SK-N-DZ (cell line): ENCODE measurements around the gene LRCH1.
A peak's percentile ranks its signal among the peaks of the same experiment; 100 is the strongest.

Experiments
- DNase-seq: peaks from one replicate; pipeline ENCODE4 v3.0.0-alpha.2; 2015; ENCODE audit warnings: low spot score

Gene LRCH1

DNA sequence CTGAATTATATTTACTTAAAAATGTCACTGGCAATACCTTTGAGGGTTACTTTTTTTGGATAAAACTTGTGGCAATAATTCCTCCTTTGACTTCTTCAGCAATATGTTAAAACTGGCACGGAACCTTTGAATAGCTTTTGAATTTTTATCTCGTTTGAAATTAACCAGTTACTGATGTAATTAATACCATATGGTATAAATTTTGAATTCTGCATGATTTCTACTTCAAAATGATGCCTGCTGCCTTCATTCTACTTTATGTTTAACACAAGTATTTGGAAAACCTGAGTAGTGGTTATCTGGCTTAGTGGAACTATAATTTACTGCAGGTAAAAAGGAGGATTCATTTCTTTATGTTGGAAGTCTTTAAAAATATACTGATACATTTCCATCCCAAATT, 85.3 kb downstream of the LRCH1 start:
- DNase-seq: no peak

DNA sequence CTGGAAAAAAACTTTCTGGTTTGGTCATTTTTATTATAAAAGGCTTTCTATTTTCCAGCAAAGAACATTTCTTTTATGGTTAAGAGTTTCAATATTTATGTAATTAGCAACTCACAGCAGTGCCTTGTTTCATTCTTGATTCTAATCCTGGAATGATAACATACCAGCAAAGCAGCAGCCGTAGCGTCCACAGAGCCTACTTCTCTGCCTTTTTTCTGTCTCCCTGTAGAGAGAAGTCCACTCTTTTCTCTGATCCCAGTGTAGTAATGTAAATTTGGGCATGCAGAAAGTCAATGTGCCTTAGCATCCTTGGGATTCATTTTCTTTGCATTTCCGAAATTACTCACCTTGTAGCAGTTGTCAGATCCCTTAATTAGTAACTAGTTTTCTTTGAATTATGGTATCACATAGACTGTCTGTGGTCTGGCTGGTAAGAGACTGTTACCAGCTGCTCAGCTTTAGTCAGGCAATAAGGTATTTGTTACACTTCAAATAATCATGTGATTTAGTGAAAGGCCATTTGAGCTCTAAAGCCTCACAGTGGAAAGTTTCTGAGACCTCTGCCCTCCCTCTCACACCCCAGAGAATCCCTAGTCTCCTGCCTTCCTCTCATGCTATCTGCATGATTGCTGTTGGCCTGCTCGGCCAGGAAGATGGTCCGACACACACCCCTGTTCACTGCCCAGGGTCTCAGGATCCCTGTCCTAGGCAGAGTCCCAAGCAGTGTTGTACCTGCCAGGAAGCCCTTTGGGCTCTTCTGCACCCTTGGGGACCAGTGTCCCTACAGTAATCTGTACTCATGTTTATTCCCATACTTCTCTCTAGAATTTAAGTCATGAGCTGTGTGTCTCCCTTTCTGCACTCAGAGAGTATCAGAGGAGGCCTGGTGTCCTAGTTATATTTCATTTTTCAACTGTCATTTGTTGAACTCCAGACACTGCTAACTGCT, 86.3 kb downstream of the LRCH1 start:
- no peak for DNase-seq

DNA sequence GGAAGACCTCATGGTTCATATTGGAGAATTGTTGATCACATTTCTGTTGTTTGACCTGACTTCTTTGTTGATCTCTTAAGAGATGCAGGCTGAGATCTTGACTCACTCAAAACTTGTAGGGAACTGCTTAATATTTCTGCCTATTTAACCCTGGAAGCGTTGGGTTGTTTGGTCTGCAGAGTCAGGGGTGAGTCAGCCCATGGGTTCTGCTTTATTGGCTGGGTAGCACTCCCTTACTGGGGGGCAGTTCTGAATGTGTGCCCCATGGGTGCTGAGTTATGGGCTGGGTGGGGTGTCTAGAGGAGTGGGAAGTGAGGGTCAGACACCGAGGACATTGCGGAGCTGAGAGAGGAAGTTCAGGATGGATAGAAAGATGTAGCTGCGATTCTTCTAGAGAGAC, 87.9 kb downstream of the LRCH1 start:
- no peak for DNase-seq

DNA sequence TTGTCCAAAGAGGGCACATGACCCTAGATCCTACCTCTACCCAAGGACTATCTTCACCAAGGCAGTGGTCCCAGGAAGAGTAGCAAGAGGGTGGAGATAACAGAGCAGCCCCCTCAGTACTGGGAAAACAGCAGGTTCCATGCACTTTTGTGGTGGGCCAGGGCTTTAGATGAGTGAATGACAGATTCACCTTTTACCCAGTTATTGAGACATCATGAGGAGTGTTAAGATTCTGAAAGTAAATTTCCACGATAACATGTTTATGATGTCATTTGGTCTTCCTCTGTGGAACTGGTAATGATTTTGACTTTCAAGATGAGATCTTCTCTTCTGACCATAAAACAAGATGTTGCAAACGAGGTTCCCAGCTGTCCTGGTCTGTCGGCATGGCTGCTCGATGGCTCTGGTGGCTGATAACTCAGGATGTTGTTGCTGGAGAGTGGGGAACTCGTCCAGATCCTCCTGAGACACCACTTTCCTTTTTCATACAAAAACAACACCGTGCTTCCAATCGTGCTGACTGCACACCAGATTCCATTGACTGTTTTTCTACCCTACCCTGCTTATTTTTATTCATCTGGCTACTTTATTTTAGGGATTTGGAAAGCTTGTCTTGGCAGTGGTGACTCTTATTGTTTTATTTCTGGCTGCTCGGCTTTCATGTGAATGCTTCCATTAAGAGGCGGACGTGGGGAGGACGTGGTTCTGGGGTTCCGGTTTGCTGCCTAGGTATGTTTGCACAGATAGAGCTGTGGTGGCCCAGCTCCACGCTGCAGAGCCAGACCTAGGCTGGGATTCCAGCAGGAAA, 88.5 kb downstream of the LRCH1 start:
- DNase-seq: no peak

DNA sequence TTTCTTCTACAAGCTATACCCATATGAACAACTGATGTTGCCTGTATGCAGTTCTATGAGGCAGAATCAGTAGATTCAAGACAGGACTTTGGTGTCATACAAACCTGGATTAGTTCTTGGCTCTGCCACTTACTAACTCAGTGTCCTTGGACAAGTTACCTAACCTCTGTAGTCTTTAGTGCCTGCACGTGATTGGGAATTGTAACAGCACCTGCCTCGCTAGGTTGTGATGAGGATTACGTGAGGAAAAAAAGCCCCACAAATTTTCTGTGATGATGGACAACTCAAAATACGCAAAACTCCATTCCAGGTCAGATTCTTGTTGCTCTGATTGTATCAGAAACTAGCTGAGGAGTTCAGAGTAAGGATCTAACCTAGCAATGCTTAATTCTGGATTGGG, 89.3 kb downstream of the LRCH1 start:
- DNase-seq: no peak

DNA sequence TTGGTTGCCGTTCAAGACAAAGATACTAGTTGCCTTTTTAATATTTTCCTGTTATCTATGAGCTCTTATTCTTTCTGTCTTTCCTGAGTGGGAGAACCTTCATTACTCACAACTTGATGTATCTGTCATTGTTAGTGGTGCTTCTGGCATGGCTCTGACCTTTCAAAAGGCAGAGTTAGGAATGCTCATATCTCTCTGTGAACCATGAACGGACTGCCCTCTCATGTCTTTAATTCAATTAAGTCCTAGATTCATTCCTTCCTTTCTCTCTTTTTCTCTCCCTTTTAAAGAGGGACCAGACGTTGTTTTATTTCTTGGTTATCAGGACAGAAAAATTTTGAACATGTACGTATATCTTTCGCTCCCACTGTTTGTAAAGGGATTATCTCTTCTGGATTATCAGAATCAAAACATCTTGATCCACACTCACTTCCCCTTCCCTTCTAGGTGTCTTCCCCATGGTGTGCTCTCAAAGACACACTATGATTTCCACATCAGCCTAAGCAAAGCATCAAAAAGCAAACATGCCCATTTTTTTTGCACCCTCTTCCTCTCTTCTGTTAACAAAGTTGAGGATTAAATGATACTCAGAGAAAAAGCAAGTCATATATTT, 90.3 kb downstream of the LRCH1 start:
- DNase-seq: no peak

DNA sequence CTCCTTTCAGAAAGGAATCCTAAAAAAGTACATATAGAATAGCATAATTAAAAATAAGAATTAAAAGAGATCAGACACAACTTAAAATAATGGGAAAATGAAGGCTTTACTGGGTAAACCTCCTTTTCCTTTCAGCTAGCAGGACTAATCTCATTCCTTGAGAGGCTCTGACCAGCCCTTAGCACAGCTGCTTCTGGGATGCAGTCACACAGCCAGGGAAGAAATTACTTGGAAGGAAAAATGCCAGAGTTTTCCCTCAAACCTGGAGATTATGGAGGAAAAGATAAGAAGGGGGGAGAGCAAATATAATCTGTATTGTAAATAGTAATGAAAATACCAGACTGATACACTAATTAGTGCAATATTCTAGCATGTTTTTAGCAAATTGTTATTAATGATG, 91.8 kb downstream of the LRCH1 start:
- no peak for DNase-seq

DNA sequence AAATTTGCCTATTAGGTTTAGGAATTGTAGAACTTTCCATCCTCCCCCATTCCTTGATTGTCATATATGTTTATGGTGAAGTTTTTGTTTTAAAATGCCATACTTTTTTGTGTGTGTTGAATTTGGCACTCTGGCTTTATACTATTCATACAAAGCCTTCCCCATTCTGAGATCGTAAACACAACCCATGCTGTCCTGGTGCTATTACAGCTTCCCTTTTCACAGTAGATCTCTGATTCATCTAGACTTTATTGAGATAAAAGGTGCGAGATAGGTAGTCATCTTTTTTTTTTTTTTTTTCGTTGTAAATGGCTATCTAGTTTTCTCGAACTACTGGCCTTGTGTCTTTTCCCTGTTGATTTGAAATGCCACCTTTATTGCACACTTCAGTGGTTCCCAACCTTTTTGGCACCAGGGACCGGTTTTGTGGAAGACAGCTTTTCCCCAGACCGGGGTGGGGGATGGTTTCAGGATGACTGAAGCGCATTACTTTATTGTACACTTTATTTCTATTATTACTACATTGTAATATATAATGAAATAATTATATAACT, 94.6 kb downstream of the LRCH1 start:
- no peak for DNase-seq

DNA sequence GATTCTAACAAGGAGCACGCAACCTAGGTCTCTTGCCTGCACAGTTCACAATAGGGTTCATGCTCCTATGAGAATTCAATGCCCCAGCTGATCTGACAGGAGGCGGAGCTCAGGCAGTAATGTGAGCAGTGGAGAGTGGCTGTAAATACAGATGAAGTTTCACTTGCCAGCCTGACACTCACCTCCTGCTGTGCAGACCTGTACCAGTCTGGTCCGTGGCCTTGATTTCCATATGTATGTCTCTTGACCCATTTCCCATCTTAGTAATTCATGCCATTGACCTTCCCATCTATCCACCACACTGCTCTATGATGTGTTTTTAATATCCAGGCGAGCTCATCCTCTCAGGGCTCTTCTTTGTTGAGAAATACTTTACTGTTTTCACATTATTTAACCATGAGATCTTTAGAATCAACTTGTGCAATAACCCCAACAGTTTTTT, 95.2 kb downstream of the LRCH1 start:
- DNase-seq: peak; percentile 39

DNA sequence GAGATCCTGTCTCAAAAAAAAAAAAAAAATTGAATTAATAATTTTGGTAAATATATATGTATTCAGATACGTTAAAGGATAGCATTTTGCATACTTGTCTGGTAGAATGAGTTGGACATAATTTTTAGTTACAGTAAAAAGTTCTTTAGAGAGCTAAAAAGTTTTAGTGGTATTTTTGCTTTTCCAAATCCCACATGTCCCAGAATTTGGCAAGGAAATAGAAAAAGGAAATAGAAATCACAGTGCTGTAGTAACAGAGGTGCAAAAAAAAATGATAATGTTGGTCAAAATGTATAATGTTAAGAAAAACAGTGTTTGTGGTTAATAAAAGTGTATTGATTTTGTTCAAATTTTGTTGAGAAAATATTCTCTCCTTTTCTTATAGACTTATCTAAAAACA, 96.8 kb downstream of the LRCH1 start:
- no peak for DNase-seq

DNA sequence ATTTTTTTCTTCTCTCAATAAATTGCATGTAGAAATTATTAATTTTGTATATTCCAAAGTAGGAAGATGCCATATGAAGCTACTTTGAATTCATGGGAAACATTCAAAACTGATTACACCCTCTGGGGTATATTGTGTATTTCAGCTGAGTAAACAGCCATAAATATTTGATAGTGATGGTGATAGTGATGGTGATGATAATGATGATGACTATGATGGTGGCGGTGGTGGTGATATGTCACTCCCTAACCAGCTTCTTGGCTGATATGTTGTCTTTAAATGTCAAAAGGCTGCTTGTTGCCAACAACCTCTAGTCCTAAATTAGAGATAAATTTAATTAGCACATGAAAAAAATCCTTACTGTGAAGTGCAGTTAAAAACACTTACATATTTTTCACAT, 102.0 kb downstream of the LRCH1 start:
- DNase-seq: no peak

DNA sequence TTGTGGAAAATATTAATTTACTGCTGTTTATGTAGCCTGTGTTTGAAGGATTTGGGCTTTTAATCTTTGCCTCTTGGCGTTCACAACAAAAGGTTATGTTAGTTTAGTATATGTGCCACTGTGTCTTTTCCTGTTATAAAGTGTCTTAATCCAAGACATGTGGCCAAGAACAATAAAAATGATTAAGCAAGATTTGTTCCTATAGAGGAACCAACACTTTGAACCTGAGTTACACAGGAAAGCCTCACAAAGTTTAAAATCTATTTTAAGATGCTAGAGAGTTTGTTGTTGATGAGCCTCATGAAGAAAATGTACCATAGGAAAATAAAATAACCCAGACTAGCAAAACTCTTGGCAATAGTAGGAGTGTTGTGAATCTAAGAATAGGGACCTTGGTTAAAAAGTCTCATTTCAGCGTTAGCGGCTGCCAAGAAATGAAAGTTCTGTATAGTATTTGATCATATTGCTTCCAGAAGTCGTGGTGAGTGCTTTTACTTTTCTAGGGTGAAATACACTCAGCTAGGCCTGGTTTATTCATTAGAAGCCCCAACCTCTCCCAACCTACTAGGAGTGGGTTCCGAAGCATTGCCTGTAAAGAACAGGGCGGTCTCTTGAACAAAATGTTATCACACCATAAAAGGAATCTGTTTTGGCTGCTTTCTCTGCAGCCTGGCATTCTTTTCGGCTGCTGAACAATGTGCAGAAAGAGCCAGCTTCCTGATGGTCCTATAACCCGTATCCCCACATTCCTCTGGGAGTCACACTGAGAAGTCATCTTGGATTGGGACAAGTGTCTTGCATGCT, 102.6 kb downstream of the LRCH1 start:
- DNase-seq: no peak

DNA sequence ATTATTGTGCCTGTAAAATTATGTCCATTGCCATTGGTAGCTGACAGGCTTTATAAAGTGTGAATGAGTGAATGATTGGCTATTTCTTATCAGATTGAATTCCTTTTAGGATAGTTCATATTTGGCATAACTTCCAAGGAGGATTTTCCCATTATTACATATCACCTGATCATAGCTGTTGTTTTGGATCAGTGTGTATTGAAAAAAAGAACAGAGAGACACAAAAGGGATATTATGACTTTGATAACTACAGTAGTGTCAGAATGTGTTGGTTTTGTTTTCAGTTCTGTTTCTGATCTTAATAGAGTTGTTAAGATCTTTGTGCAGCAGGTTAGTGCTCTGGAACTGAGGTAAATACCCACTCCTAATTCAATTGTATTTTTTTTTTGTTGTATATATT, 103.8 kb downstream of the LRCH1 start:
- no peak for DNase-seq

DNA sequence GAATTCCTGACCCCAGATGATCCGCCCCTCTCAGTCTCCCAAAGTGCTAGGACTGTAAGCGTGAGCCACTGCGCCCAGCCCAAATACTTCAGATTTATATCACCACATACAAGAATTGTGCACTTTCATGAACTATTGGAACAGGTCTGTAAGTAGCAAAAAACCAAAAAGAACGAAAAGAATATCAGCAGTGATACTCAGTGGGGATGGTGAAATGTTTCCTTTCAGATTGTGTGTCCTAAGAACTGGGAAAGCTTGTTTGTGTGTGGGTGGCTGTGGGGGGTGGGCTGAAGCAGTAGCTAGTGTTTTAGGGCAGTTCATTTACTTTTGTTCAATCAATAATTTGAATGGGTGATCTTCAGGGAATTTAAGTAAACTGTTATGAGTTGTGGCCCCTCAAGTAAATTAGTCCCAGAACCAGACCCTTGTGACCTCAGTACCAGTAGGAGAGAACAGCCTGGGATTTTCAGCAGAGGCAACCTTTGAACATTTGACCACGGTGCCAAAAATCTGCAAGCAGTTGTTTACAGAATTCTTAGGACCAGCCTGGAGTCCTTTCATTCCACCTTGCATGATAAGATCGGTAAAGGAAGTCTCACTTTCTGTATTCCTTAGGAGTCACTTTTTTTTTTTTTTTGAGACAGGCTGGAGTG, 106.6 kb downstream of the LRCH1 start:
- DNase-seq: no peak

DNA sequence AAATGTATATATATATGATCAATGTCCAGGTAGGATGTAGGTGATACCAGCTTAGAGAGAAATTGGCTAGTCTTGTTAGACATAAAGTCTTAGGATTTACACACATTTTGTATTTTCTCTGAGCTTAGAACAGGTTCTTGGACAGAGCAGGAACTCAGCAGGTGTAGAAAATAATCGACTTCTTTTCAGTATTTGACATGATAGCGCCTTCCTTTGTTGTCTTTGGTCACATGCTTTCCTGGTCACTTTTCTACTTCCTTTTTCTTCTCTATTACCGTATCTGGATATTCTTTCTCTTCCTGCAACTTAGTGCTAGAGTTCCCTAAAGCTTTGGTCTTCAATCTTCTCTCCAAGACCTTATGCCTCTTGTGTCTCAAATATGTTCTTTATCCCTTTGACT, 107.4 kb downstream of the LRCH1 start:
- DNase-seq: no peak

DNA sequence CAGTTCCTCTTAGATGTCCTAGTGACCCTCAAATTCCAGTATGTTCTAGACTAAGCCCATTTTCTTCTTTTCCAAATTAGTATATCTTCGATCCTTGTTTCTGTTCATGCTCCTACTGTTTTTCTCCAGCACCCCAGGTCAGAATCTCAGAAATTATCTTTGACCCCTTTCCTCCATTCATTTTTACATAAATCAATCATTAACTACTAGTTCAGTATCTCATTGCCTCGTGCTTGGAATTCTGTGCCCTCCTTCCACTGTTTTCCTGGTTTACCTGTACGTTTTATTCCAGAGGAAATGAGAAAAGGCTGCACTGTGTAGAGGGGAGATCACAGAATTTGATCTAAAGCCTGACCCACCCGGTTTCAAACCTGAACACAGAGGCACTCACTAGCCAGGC, 107.9 kb downstream of the LRCH1 start:
- no peak for DNase-seq

DNA sequence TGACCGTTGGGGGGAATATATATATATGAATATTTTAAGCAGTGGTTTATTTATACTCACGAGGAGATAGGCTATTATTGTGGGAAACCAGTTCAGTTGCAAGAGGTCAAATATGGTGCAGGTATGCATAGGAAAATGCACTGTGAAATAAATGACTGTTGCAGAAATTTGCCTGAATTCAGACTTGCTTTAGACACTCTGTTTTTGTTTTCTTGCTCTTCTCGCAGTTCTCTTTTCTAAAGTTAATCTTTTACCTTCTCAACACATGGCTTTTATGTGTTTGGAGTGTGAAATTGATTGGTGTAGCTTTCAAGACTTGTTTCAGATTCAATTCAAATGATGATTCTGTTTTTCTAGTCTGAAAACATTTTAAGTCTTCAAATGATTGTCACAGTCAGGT, 109.7 kb downstream of the LRCH1 start:
- no peak for DNase-seq

DNA sequence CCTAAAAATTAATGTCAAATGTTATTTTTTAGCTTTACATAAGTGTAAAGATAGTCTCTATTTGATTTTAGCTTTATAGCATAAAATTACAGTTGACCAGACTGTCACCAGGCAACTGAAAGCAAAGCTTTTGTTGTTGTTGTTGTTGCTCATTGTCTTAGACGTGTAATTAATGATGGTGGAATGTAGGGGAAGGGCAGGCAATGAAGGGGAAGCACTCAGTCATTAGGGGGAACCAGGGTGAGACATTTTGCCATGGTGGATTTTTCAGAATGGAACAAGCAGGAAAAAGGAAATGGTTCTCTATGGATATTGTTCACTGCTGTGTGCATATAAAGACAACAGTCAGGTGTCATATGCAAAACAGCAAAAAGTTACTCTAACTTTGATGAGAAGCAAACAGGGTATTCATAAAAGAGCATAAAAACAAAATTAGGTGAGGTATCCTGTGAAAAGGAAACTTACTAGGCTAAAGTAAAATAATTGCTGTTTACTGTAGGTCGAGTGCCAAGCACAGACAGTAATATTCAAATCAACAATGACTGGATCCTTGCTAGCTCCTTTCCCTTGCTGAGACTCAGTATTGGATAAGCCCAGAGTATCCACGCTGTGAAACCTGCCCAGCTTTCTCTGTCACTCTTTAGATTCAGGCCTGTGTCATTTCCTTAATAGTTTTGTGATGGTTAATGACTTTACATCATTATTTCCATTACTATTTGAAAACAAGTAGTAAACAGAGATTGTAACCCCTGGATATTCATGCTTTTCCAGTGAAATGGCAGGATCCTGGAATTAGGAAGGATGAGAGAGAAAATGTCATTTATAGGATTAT, 110.5 kb downstream of the LRCH1 start:
- DNase-seq: no peak

DNA sequence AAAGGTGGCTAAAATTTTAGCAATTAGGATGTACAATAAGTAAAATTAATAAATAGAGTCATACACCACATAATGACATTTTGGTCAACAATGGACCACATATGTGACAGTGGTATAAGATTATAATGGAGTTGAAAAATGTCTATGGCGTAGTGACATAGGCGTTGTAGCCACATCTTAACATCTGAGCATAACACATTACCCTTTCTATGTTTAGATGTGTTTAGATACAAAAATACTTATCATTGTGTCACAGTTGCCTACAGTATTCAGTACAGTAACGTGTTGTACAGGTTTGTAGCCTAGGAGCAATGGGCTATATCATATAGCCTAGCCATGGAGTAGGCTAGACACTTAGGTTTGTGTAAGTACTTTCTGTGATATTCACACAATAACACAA, 111.2 kb downstream of the LRCH1 start:
- DNase-seq: no peak

DNA sequence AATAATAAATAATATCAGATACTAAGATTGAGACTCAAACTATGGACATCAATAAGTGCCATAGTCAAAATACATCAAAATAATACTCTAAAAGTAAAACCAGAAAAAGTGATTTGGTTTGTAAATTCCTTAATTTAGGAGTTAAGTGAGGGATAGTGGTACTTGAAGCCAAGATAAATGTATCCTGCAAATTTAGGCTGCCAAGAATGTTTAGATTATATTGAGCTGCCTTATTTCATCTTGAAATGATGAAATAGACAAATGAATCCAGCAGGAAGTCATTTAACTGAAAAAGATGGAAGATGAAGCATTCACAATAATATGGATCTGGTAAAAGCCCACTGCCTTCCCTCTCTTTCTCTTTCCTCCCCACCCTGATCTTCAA, 112.3 kb downstream of the LRCH1 start:
- DNase-seq: no peak
